ENCODE data around the gene IVNS1ABP. TPM values are rescaled to one million over a fixed set of nuclear protein-coding genes. Genes with fewer than 3 reads are reported as not detected.

IVNS1ABP gene
- total RNA-seq, 5 donors from 2014 or later (not counting 1 experiment from before 2014, with no cell fraction given) = 125 to 292 (median 136) TPM

DNA sequence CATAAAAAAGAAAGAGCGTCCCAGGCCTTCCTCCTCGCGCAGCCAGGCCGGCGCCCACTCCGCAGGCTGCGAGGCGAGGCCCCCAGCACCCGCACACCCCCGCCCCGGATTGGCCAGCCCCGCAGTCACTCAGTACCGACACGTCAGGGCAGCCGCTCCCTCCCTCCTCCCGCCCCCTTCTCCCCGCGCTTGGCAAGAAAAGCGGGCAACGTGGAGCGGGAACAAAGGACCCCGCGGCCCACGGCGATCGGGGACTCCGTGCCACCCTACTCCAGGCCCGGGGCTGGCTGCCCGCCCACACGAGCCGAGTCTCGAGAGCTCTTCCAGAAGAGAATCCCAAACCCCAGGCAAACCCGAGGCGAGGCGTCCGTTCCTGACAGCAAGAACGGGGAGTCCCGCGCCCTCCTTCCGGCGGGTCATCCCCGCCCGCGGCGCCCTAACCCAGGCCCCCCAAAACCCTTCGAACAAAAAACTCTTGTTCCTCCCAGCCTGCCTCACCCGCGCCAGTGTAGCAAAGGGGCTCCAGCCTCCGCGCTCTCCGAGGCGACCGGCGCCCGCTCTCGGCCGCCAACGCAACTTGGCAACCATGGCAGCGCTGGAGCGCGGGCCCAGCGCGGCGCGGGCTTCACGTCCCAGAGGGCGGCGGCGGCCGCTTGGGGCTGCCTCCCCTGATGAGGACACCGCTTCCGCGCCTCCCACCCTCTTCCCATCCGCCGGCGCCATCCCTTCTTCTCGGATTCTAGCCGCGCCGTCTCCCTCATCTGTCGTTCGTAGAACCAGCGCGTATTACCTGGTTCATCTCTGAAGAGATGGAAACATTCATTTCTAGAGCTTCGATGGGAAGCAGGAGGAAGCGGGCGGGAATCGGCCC is 645 bp downstream of the IVNS1ABP start:
- H3K36me3 ChIP-seq (ENCODE audit: control insufficient read depth in 2 of 2, extremely low read depth in 1 of 2, insufficient read depth in 1 of 2, low read length in 1 of 2) = peaks cover 0 to 4% of the 10 kb centered on the region in 2 donors
- Mint-ChIP-seq H3K27ac (peak overlapping the region; percentile 98), H3K4me3 (peak overlapping the region; percentile 95 to 96 (median 95)), H3K4me1 (peaks cover 56 to 62% (median 60%) of the 10 kb centered on the region in 3 donors), H3K36me3 (peaks cover 15% of the 10 kb centered on the region), H3K27me3 (no peaks in the 10 kb centered on the region), H3K9me3 (no peaks in the 10 kb centered on the region)
- H3K9me3 ChIP-seq = no peaks in the 10 kb centered on the region
- peak overlapping the region; percentile 95 to 99 for H3K4me3 ChIP-seq (ENCODE audit: control insufficient read depth in 1 of 2, extremely low read depth in 1 of 2, low read length in 1 of 2)
- POLR2A ChIA-PET = interaction anchor here (0.5 to 3.9 kb wide), 43 partner anchors 8 to 930 kb away, joined by 3 to 102 read pairs (median 4); partner anchors contain the start of genes C1orf21 (in 1 of the 2), RNF2 (in 1 of the 2) and SWT1 (in 1 of the 2)
- WGBS (ENCODE audit: insufficient coverage) = under 1% methylated on average over 82 of the region's 88 CpGs
- H3K27me3 ChIP-seq (replicated peaks in 1 of 2; ENCODE audit: control insufficient read depth in 2 of 2, extremely low read depth in 1 of 2, insufficient read depth in 2 of 2, low read length in 1 of 2) = no peaks in the 10 kb centered on the region
- peak; percentile 48 to 55 (median 52) for ATAC-seq (replicated peaks in 1 of 4)
- peaks cover 12 to 36% of the 10 kb centered on the region in 2 experiments for H3K4me1 ChIP-seq (ENCODE audit: control insufficient read depth in 1 of 2, extremely low read depth in 1 of 2, insufficient read depth in 2 of 2, low read length in 2 of 2)
- H3K27ac ChIP-seq (ENCODE audit: low read length) = peak overlapping the region; percentile 98
- DNase-seq = peak; percentile 80 to 94 (median 88)
- CTCF ChIA-PET = interaction anchor here (0.6 to 4.7 kb wide), 21 partner anchors 9 to 1059 kb away, joined by 3 to 39 read pairs (median 5); partner anchors contain the start of genes ODR4 (in 1 of the 2) and TPR (in 1 of the 2)

DNA sequence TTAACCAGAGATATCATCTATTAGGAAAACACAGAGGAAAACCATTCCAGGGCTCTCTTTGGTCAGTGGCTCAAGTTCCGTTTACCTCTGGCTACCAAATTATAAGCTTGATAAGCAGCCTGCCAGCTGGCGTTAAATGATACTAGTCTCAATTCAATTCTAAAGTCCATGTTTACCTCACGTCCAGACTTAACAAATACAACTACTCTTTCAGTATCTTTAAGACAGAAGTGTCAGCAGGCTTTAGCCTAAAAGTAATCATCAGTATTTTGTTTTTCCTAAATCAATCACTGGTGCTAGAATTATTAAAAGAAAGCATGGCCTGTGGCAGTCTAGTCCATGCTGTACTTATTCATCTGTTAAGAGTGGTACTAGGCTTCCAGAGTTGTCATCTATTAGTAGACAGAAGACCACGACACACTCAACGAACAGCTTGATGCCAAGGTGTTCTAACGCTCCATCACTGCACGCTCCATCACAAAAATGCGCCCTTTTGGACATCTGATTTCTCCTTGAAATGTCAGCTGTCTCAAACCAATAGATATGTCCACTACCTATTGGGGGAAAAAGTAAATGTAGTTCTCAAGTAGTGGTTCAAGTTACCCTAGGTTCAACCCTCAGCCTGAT is 1.5 kb downstream of the IVNS1ABP start:
- peaks cover 19% of the 10 kb centered on the region for H3K36me3 Mint-ChIP-seq
- ChIA-PET POLR2A (interaction anchor here (0.5 to 3.9 kb wide), 21 partner anchors 10 to 365 kb away, joined by 3 to 102 read pairs (median 4); no protein-coding TSS in a partner anchor), CTCF (interaction anchor here (0.9 to 4.7 kb wide), 6 partner anchors 15 to 354 kb away, joined by 3 to 39 read pairs (median 5); no protein-coding TSS in a partner anchor)
- no peaks in the 10 kb centered on the region for H3K9me3 Mint-ChIP-seq
- peak overlapping the region; percentile 95 to 99 for H3K4me3 ChIP-seq (ENCODE audit: control insufficient read depth in 1 of 2, extremely low read depth in 1 of 2, low read length in 1 of 2)
- no peak for DNase-seq
- 13% methylated on average over 2 of the region's 8 CpGs for WGBS (ENCODE audit: insufficient coverage)
- peak overlapping the region; percentile 98 for H3K27ac Mint-ChIP-seq
- H3K27ac ChIP-seq (ENCODE audit: low read length) = peak overlapping the region; percentile 8
- no peaks in the 10 kb centered on the region for H3K27me3 Mint-ChIP-seq
- ATAC-seq (replicated peaks in 1 of 4) = no peak
- no peaks in the 10 kb centered on the region for H3K27me3 ChIP-seq (replicated peaks in 1 of 2; ENCODE audit: control insufficient read depth in 2 of 2, extremely low read depth in 1 of 2, insufficient read depth in 2 of 2, low read length in 1 of 2)
- peaks cover 0 to 10% of the 10 kb centered on the region in 2 donors for H3K36me3 ChIP-seq (ENCODE audit: control insufficient read depth in 2 of 2, extremely low read depth in 1 of 2, insufficient read depth in 1 of 2, low read length in 1 of 2)
- peaks cover 56 to 67% (median 65%) of the 10 kb centered on the region in 3 donors for H3K4me1 Mint-ChIP-seq
- no peaks in the 10 kb centered on the region for H3K9me3 ChIP-seq
- H3K4me3 Mint-ChIP-seq = peak overlapping the region; percentile 95 to 96 (median 95)
- peaks cover 13 to 36% of the 10 kb centered on the region in 2 experiments for H3K4me1 ChIP-seq (ENCODE audit: control insufficient read depth in 1 of 2, extremely low read depth in 1 of 2, insufficient read depth in 2 of 2, low read length in 2 of 2)

DNA sequence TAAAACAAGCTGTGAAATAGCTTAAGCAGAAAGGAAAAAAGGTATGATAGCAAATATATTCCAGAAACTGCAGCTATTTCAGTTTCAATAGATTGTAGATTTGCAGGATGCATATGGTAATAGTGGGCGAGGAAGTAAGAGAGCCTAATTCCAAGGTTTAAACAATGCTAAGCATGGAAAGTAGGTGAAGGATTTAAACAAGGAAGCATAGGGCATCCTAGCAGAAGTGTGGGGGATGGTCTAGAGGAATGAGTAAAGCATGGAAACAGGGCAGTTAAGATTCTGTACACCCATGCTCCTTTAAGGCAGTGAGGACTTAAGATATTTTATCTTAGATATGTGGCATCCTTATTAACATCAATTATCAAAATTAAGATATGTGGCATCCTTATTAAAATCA is 2.6 kb downstream of the IVNS1ABP start:
- H3K4me1 ChIP-seq (ENCODE audit: control insufficient read depth in 1 of 2, extremely low read depth in 1 of 2, insufficient read depth in 2 of 2, low read length in 2 of 2) = peaks cover 18 to 36% of the 10 kb centered on the region in 2 experiments
- H3K4me3 ChIP-seq (ENCODE audit: control insufficient read depth in 1 of 2, extremely low read depth in 1 of 2, low read length in 1 of 2) = peak overlapping the region; percentile 23 to 99
- H3K27me3 ChIP-seq (replicated peaks in 1 of 2; ENCODE audit: control insufficient read depth in 2 of 2, extremely low read depth in 1 of 2, insufficient read depth in 2 of 2, low read length in 1 of 2) = no peaks in the 10 kb centered on the region
- ATAC-seq (replicated peaks in 1 of 4) (no peak), DNase-seq (no peak)
- H3K4me1 Mint-ChIP-seq = peaks cover 63 to 67% (median 65%) of the 10 kb centered on the region in 3 donors
- 8% methylated on average over 1 of the region's 1 CpG for WGBS (ENCODE audit: insufficient coverage)
- no peak overlapping the region for H3K27ac ChIP-seq (ENCODE audit: low read length)
- peaks cover 19% of the 10 kb centered on the region for H3K36me3 Mint-ChIP-seq
- no peaks in the 10 kb centered on the region for H3K9me3 Mint-ChIP-seq
- ChIA-PET CTCF (interaction anchor here (0.6 to 1.9 kb wide), 4 partner anchors 76 to 375 kb away, joined by 3 to 9 read pairs (median 4); no protein-coding TSS in a partner anchor), POLR2A (interaction anchor here (0.5 to 2.5 kb wide), 9 partner anchors 10 to 282 kb away, joined by 3 to 10 read pairs (median 3); no protein-coding TSS in a partner anchor)
- H3K9me3 ChIP-seq = no peaks in the 10 kb centered on the region
- no peaks in the 10 kb centered on the region for H3K27me3 Mint-ChIP-seq
- peaks cover 0 to 21% of the 10 kb centered on the region in 2 donors for H3K36me3 ChIP-seq (ENCODE audit: control insufficient read depth in 2 of 2, extremely low read depth in 1 of 2, insufficient read depth in 1 of 2, low read length in 1 of 2)
- H3K4me3 Mint-ChIP-seq = peak overlapping the region; percentile 95 to 96 (median 95)
- peak overlapping the region; percentile 13 to 50 for H3K27ac Mint-ChIP-seq

DNA sequence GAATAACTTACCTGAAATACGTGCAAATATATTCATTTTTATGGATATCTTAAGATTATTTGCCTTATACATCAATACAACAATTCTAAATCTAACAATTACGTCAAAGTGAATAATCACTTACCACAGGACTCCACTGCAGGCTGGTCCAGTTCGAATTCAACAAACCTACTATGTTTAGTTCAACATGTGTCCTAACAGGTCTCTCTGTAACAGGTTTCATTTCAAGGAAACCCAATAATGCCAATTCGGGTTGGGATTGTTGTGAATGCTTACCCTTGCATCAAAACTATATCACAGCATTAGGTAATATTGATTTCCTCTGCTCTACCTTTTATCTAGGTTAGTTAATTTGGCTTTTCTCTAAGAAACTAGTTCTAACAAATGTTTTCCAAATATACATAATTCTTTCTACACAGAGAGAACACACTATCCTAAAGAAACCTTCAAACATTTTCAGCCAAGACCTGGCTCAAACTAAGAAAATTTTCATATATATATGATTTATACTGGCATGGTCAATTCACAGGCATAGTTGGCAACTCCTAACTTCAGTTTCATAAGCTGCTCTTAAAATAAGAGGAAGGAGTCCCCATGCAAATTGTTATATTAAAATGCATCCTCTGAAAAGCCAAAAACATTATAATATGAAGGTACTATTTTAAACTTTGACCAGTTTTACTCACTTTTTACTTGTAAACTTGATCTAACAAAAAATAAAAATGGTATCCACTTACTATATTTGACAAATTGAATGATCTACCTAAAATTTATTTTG is 4.5 kb downstream of the IVNS1ABP start:
- Histone ChIP-seq H3K4me3 (ENCODE audit: control insufficient read depth in 1 of 2, extremely low read depth in 1 of 2, low read length in 1 of 2) (no peak overlapping the region), H3K9me3 (no peaks in the 10 kb centered on the region), H3K4me1 (ENCODE audit: control insufficient read depth in 1 of 2, extremely low read depth in 1 of 2, insufficient read depth in 2 of 2, low read length in 2 of 2) (peaks cover 12 to 36% of the 10 kb centered on the region in 2 experiments), H3K27ac (ENCODE audit: low read length) (no peak overlapping the region), H3K27me3 (replicated peaks in 1 of 2; ENCODE audit: control insufficient read depth in 2 of 2, extremely low read depth in 1 of 2, insufficient read depth in 2 of 2, low read length in 1 of 2) (no peaks in the 10 kb centered on the region), H3K36me3 (ENCODE audit: control insufficient read depth in 2 of 2, extremely low read depth in 1 of 2, insufficient read depth in 1 of 2, low read length in 1 of 2) (peaks cover 0 to 40% of the 10 kb centered on the region in 2 donors)
- Mint-ChIP-seq H3K9me3 (no peaks in the 10 kb centered on the region), H3K36me3 (peaks cover 30% of the 10 kb centered on the region), H3K27ac (peak overlapping the region in 1 of 2 donors; percentile 11), H3K4me3 (peak overlapping the region; percentile 95 to 96 (median 95)), H3K27me3 (no peaks in the 10 kb centered on the region), H3K4me1 (peaks cover 55 to 58% (median 57%) of the 10 kb centered on the region in 3 donors)
- DNase-seq (no peak), ATAC-seq (replicated peaks in 1 of 4) (no peak)
- ChIA-PET CTCF (interaction anchor here (1.1 to 1.9 kb wide), 5 partner anchors 8 to 358 kb away, joined by 3 to 9 read pairs (median 3); no protein-coding TSS in a partner anchor), POLR2A (interaction anchor here (0.5 to 2.5 kb wide), 3 partner anchors 11 to 266 kb away, joined by 3 to 10 read pairs (median 3); no protein-coding TSS in a partner anchor)
- WGBS (ENCODE audit: insufficient coverage) = no CpG with 5 or more reads among the region's 4 CpGs

DNA sequence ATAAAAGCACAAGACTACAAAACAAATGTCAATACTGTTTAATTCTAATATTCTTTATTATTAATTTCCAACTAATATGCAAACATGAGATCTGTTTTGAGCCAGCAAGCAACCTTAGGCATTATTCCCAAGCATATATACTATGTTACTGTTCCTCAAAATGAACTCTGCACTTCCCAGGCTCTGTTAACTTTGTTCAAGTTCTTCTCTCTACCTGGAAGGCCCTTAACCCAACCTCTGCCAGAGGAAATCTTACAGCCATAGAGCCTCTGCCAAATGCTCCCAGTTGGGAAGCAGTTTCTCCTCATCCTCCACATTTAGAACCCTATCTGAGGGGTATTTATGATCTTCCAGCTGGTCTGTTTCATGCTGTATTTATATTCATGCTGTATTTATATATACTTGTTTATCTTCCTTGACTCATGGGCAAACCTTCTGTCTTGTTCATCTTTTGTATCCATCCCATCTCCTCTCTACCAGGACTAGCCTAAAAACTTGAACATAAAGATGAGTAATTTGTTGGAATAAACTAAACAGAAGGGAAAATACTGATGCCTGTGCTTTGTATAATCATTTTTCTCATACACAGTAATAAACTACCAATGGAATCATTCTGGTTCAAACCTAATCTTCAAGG is 5.3 kb downstream of the IVNS1ABP start:
- Mint-ChIP-seq H3K27ac (peak overlapping the region; percentile 11), H3K27me3 (no peaks in the 10 kb centered on the region), H3K4me1 (peaks cover 54 to 57% (median 56%) of the 10 kb centered on the region in 3 donors), H3K9me3 (no peaks in the 10 kb centered on the region), H3K4me3 (peak overlapping the region; percentile 35 to 95 (median 95)), H3K36me3 (peaks cover 37% of the 10 kb centered on the region)
- Histone ChIP-seq H3K36me3 (ENCODE audit: control insufficient read depth in 2 of 2, extremely low read depth in 1 of 2, insufficient read depth in 1 of 2, low read length in 1 of 2) (peaks cover 0 to 48% of the 10 kb centered on the region in 2 donors), H3K9me3 (no peaks in the 10 kb centered on the region), H3K4me3 (ENCODE audit: control insufficient read depth in 1 of 2, extremely low read depth in 1 of 2, low read length in 1 of 2) (no peak overlapping the region), H3K4me1 (ENCODE audit: control insufficient read depth in 1 of 2, extremely low read depth in 1 of 2, insufficient read depth in 2 of 2, low read length in 2 of 2) (peaks cover 10 to 36% of the 10 kb centered on the region in 2 experiments), H3K27ac (ENCODE audit: low read length) (no peak overlapping the region), H3K27me3 (replicated peaks in 1 of 2; ENCODE audit: control insufficient read depth in 2 of 2, extremely low read depth in 1 of 2, insufficient read depth in 2 of 2, low read length in 1 of 2) (no peaks in the 10 kb centered on the region)
- ChIA-PET CTCF (no interaction called here), POLR2A (interaction anchor here (0.5 to 0.7 kb wide), 2 partner anchors 20 to 1145 kb away, joined by 3 to 5 read pairs; no protein-coding TSS in a partner anchor)
- no peak for ATAC-seq (replicated peaks in 1 of 4)
- DNase-seq = no peak

All from T-cell (primary cell).